HG03095 (cell line): Measurements from ENCODE around the gene DHX40.
"Not testable (repeated sequence)": the region's sequence is repeated elsewhere in the genome, so short reads cannot be mapped to it uniquely, and the experiment has no call there.

Source experiments
- ATAC-seq: cut with Tn5 transposase; IDR thresholded peaks from one replicate; pipeline ENCODE4 v1.9.1; 2021; ENCODE audit warnings: moderate library complexity; ENCODE audit not compliant: unreplicated experiment

DHX40 gene

DNA sequence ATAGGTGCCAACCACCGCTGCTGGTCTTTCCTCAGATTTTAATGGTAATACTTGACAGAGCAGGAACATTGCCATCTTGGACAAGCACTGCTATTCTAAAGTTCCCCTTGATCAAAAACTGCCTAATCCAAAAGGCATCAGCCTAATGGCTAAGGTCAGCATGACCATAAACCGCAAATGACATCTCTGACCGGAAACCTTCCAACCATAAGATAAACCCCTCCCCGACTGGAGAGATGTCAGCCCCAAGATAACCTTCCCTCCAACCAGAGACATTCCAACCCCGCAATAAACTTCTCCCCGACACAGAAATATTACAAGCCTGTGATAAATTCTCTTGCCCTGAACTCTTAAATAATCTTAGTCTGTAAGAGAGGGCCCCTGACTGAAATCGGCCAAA, 7.4 kb upstream of the DHX40 start:
- no peak for ATAC-seq

DNA sequence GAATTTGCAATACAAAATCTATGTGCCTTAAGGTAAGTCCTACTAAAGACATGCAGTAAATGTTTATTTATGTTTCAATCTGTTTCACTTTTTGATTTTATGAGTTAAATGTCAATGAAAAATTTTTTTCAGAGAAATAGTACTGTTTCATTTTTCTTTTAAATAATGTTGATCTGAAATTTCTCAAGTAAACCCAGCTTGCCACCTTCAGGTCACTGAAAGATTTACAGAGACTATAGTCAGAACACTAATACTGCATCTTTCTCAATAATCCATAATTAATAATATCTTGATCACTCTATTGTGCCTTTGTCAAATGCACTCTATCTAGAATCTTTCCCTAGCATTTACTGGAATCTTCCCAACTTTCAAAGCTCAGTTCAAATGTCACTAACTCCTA, 6.5 kb upstream of the DHX40 start:
- no peak for ATAC-seq

DNA sequence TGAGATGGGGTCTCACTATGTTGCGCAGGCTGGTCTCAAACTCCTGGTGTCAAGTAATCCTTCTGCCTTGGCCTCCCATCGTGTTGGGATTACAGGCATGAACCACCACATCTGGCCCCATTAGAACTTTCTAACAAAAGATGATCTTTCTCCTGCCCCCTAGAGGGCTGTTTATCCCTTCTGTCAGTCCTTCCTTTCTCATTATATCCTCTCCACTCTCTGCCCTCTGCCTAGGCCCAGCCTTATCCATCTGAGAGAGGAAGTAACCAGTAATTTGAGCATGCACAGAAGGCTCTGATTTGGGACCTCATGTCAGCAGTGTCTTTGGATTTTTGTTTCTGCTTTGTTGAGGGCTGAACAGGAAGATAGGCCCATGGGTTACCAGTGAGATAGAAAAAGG, 4.4 kb upstream of the DHX40 start:
- no peak for ATAC-seq

DNA sequence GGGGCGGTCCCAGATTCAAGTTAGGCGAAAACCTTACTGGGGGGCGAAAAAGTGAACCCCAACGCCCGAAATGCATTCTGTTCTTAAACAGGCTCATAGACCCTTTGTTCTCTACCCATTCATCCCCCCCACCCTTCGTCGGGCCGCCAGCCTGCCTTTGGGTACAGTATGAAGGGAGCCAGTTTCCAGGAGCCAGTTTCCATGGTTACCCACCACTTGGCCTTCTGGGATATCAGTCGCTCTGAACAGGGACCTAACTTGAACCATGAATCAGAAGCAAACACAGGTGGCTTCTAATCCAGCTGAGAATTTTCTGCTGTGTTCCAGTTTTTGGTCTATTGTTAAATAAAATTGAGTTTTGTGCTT, 532 bp downstream of the DHX40 start:
- ATAC-seq, result no peak

DNA sequence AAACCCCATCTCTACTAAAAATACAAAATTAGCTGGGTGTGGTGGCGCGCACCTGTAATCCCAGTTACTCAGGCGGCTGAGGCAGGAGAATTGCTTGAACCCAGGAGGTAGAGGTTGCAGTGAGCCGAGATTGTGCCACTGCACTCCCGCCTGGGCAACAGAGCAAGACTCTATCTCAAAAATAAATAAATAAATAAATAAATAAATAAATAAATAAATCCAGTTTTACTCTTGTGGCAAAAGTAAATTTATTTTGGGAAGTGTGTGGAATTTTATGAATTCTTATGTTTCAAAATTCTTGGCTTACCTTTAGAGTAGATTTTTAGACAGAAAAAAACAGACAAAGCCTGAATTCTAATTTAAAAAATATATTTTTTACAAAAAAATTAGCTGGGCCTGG, 3.7 kb downstream of the DHX40 start:
- not testable (repeated sequence) for ATAC-seq

DNA sequence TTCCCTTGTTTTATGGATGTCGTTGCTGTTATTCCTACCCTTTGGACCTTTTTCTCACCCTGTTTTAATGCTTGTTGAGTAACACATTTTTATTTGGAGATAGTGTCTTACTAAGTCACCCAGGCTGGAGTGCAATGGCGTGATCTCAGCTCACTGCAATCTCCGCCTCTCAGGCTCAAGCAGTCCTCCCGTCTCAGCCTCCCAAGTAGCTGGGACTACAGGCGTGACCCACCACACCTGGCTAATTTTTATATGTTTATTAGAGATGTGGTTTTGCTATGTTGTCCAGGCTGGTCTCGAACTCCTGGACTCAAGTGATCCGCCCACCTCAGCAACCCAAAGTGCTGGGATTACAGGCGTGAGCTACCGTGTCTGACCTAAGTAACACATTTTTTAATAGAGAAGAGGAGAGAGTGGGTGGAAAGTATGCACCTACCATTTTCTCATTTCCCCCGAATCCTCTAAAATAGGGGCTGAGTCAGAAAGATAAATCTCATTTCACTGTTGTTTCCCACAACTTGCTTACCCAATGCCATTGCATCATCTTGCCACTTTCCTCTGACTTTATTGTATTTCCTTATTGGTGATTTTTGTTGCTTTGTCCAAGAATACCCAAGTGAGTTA, 7.0 kb downstream of the DHX40 start:
- no peak for ATAC-seq

DNA sequence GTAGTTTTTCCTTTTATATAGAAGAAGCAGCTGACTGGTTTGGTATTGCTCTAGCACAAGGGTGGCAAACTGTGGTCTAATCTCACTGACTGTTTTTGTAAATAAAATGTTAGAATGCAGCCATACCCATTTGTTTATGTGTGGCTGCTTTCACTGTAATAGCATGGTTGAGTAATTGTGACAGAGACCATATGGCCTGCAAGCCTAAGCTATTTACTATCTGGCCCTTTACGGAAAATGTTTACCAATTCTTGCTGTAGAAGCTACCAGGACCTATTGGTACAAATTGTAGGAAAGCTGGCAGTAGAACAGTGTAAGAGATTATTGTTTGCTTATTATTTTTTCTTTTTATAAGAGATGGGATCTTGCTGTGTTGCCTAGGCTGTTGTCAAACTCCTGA, 18.8 kb downstream of the DHX40 start:
- not testable (repeated sequence) for ATAC-seq

DNA sequence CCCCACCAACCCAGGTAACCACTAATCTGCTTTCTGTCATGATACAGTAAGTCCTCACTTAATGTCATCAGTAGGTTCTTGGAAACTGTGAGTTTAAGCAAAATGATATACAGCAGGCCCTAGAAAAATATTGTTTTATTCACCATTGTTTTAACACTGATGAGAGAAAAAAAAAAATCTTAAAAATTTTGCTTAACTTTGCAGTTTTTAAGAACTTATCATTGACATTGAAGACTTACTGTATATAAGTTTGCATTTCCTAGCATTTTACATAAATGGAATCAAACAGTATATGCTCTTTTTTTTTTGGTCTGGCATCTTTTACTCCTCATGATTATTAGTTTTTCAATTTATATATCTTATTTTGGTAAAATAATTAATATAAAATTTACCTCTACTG, 34.8 kb downstream of the DHX40 start:
- no peak for ATAC-seq

DNA sequence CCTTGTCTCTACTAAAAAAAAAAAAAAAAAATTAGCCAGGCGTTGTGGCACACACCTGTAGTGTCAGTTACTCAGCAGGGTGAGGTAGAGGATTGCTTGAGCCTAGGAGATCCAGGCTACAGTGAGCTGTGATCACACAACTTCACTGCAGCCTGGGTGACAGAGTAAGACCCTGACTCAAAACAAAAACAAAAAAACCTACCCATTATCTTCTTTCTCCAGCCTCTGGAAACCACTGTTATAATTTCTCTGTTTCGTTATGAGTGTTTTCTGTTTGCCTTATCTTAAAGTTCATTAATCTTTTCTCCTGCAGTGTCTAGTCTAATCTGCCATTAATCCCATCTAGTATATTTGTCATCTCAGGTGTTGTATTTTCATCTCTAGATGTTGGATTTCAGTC, 35.7 kb downstream of the DHX40 start:
- ATAC-seq, result no peak

DNA sequence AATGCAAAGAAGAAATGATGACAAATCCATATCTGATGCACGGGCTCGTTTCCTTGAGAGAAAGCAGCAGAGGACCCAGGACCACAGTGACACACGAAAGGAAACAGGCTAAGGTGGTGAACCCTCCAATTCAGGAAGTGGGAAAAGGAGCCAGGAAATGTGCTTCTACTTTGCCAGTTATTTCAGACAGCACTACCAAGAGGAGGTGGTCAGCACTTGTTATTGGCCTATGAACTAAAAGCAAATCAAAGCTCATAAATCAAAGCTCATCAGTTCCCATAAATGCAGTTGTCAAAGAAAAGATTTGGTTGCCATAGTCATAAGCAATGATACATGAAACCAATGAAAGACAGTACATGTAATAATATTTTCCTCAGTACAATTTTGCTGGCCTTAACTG, 41.7 kb downstream of the DHX40 start:
- ATAC-seq, result no peak

DNA sequence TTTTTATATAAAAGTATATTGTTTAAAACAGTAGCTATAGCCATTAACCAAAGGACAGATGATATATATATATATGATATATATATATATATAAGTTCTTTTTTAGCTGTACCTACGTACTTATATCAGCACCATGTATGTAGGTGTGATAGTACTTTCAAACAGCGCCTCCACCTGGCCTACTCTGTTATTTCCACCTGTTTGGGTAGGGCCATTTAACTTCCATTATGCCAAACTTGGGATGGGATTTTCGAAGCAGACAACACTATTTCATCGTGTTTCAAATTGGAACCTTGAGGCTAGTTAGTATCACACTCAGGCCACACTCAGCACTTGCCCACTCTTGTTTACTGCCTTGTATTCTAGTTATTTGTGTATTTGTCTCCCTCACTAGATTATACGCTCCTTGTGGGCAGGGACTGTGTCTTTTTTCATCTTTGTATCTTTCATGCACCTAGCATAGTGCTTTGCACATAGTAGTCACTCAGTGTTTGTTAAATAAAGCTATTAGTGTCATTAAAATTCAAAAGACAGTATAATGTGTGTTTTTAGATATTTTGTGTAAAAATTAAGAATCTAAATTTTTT, 42.5 kb downstream of the DHX40 start:
- no peak for ATAC-seq

DNA sequence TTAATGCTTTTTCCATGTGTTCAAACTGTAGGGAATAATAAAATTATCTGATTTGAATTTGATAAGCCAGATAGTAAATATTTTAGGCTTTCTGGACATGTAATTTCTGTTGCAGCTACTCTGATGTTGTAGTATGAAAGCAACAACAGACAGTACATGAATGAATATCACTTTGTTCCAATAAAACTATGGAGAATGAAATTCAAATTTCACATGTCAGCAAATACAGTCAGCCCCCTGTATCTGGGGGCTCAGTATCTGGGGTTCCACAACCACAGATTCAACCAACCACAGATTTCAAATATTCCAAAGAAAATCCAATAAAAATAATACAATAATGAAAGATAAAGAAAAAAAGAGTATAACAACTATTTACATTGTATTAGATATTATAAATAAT, 46.1 kb downstream of the DHX40 start:
- no peak for ATAC-seq

DNA sequence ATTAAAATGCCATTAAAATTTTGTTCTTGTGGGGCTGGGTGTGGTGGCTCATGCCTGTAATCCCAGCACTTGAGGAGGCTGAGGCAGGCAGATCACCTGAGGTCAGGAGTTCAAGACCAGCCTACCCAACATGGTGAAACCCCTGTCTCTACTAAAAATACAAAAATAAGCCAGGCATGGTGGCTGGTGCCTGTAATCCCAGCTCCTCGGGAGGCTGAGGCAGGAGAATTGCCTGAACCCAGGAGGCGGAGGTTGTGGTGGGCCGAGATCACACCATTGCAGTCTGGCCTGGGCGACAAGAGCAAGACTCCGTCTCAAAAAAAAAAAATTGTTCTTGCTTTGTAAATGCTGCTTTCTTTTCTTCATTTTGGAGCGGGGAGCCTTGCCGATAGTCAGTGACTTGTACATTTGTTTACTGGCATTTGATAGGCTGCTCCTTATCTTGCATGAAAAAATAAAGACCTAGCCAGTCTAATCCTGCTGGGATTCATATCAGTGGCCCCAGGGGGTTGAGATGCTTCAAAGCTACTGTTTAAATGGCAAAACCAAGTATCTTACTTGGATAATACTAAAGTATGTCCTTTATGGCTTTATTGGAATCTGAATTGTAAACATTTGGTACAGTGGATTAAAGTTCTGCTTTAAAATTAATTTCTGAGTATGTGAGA, 51.0 kb downstream of the DHX40 start:
- no peak for ATAC-seq

DNA sequence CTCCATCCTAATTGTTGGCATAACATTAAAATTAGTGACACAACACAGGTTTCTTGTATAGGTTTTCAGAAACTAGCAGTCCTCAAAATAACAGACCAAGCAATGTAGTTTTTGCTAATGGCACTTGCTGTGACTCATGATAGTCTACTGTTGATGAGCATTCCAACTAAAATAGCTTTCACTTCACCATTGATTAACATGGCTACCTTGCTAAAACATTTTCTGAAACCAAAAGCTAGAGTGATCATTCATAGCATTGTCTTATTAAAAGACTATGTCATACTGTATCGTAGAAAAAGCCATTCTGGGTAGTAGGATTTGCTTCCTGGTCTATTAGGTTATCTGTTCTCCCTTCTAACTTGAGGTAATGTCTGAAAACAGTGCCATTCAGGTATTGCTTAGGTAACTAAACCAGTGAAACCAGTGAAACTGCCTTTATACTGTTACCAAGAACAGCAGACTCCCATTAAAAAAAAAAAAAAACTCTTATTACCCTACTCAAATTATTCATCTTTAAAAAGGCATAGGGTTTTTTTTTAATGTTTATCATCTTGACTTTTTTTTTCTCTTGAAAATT, 51.8 kb downstream of the DHX40 start:
- no peak for ATAC-seq

DNA sequence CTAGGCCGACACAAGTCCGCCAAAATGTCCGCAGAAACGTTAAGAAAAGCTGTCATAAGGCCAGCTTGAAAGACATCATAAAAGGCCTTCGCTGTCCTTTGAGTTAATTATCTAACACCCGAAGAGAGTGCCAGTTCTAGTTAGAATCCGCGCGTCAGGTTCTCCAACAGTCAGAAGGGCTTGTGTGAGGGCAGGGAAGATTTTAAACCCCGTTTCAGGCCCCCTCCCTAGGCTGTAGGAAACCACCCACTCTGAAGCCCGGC, 53.6 kb downstream of the DHX40 start:
- ATAC-seq, result no peak

DNA sequence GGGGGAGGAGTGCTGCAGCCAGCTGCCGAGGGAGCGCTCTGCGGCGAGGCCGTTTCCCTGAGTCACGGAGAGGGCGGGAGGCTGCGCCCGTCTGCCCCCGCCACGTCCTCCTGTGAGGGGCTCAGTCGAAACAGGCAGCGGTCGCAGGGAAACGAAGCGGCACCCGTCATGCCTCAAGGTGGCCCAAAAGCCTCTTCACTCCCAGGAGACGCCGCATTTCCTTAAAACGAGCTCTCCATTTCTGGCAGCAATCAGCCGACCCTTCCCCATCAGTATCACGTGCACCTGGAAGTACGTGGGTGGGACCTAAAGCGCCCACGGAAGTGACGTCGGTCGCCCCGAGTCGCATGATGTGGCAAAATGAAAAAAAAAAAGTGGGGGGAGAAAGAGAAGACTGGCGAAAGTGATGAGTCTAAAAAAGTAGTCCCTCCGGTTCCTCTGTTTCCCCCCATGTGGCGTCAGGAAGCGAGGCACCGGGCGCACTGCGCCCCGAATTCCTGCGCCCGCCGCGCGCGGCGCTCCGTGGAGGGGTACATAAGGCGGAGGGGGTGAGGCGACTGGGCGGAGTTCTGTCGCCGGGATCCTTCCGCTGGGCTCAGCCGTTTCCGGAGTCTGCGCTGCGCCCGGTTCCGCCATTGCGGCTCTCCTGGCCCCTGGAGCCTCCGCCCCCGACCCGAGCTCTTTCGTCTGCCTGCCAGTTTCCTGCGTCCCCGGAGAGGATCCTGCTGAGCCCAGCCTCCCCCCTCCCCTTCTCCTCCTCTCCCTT, 54.1 kb downstream of the DHX40 start, which contains the start of gene CLTC:
CLTC (plus strand) TSS at position 598 of the 766 bp plus-strand sequence. CDS start 237 bp downstream, outside the sequence.
- ATAC-seq, result peak; percentile 74

DNA sequence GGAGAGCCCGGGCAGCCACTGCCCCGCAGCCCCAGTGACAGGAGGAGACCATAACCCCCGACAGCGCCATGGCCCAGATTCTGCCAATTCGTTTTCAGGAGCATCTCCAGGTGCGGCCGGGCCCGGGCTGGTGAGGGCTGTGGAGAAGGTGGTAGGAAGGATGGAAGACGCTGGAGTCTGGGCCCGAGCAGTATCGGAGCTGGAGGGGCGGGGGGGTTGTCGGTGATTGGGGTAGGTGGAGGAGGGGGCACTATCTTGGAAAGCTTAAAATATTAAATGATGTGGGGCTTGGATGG, 54.6 kb downstream of the DHX40 start:
- no peak for ATAC-seq

DNA sequence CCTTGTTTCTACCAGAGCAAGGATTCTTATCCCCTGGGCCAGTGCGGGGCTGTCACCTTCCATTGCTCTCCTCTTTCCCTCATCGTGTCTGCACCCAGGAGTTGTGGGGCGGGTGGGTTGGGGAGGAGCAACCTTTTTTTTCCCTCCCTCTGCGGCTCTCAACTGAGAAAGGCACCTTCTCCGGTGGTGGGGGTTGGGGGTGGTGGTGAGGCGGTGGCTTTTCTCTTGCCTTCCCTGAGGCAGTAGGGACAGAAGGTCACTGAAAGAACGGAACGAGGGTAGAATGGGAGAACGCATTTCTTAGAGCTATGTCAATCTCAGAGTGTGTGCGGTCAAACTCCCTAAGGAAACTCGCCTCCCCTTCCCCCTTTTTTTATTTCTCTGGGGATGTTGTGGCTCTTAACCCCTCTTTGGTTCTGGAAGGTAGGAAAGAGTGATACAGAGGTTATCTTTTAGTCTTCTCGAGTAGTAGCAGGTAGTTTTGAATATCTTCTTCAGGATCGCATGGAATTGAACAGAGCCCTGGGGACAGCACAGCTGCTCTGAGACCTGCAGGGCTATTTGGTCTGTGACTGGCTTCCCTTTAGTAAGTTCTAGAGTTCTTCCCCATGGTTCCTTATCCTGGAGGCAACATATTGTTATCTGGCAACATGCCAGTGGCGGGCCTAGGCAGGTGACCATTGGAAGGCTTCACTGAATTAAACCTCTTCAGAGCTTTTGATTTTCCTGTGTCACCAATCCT, 55.3 kb downstream of the DHX40 start:
- ATAC-seq, result no peak

DNA sequence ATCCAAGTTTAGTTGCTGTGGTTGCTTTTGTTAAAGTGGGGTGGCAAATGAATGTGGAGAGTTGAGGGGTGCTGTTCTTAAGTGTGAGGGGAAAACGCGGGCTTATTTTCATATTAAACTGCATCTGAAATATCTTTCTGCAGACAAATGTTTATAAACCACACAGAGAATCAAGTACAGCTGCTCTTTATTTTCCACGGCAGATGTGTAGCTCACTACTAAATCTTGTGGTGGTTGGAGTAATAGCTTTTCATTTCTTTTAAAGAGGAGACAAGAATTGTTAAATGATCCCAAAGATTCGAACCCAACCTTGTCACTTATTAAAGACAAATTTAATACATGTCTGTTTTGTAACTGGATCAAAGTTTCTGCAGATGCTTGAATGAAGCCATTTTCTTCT, 56.4 kb downstream of the DHX40 start:
- ATAC-seq, result no peak

DNA sequence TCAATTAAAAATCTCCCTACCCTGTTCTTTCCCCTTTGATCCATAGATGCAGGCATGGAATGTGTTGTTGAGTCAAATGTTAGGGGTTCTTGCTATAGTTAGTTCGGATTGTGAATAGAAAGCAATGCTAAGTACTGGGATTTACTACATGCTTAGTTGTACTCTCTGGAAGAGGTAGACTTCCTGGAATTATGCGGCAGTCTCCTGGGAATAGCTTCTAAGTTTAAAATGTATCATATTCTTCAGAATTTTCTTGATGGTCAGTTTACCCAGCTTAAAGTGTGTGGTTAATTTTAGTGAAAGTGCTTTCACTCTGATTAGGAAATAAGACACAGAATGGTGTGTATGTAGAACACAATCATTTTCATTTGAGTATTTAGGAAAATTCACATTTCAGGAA, 57.7 kb downstream of the DHX40 start:
- no peak for ATAC-seq

DNA sequence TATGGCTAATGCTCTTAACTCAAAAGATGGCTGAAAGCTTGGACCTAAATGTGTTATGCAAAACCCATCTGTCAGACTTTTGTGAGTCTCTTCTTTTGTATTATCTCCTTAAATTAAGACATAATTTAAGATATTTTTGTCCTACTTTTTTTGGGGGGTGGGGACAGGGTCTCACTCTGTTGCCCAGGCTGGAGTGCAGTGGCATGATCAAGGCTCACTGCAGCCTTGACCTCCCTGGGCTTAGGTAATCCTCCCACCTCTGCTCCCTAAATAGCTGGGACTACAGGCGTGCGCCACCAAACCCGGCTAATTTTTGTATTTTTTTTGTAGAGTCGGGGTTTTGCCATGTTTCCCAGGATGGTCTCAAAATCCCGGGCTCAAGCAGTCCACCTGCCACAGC, 61.3 kb downstream of the DHX40 start:
- ATAC-seq, result no peak
